WTC11 (cell line): ENCODE measurements around the gene MSI1. TPM values are rescaled to one million over a fixed set of nuclear protein-coding genes. Genes with fewer than 3 reads are reported as not detected.

Experiments
- ATF1 ChIP-seq: sonication (generic); formaldehyde crosslinking; IDR thresholded peaks from 2 replicates; pipeline ENCODE4 v1.8.1; 2023; ENCODE audit warnings: mild to moderate bottlenecking, moderate library complexity, missing genetic modification reagents
- E2F4 ChIP-seq: sonication (generic); formaldehyde crosslinking; IDR thresholded peaks from 2 replicates; pipeline ENCODE4 v1.8.1; 2022; ENCODE audit warnings: low read depth, mild to moderate bottlenecking, moderate library complexity, missing genetic modification reagents, borderline replicate concordance
- ELF4 ChIP-seq: sonication (generic); formaldehyde crosslinking; IDR thresholded peaks from 2 replicates; pipeline ENCODE4 v1.8.1; 2022; ENCODE audit warnings: low read depth, mild to moderate bottlenecking, moderate library complexity, missing genetic modification reagents
- GTF2I ChIP-seq: fragments of 250-450 bp; sonication (Bioruptor Pico); conservative IDR thresholded peaks from 2 replicates; pipeline ENCODE4 v1.4.0; 2021; ENCODE audit warnings: mild to moderate bottlenecking
- MXD4 ChIP-seq: fragments of 250-450 bp; sonication (Bioruptor Pico); IDR thresholded peaks from 2 replicates; pipeline ENCODE4 v1.8.0; 2021; ENCODE audit warnings: mild to moderate bottlenecking, moderate library complexity, borderline replicate concordance
- NFE2L1 ChIP-seq: sonication (generic); formaldehyde crosslinking; IDR thresholded peaks from 2 replicates; pipeline ENCODE4 v1.8.1; 2023; ENCODE audit warnings: missing genetic modification reagents
- NFYB ChIP-seq: sonication (generic); formaldehyde crosslinking; conservative IDR thresholded peaks from 2 replicates; pipeline ENCODE4 v1.8.0; 2022; ENCODE audit warnings: low read depth, missing genetic modification reagents
- NR3C1 ChIP-seq: sonication (generic); formaldehyde crosslinking; conservative IDR thresholded peaks from 2 replicates; pipeline ENCODE4 v1.8.1; 2023; ENCODE audit warnings: low read depth, mild to moderate bottlenecking, missing genetic modification reagents
- OVOL2 ChIP-seq: fragments of 250-450 bp; sonication (Bioruptor Pico); IDR thresholded peaks from 2 replicates; pipeline ENCODE4 v1.9.0; 2021; ENCODE audit warnings: mild to moderate bottlenecking, borderline replicate concordance
- PRRX2 ChIP-seq: fragments of 250-450 bp; sonication (Bioruptor Pico); IDR thresholded peaks from 2 replicates; pipeline ENCODE4 v1.8.0; 2021; ENCODE audit warnings: mild to moderate bottlenecking
- TEAD1 ChIP-seq: sonication (generic); formaldehyde crosslinking; IDR thresholded peaks from 2 replicates; pipeline ENCODE4 v1.8.0; 2022; ENCODE audit warnings: mild to moderate bottlenecking, missing genetic modification reagents
- TP53 ChIP-seq: sonication (generic); formaldehyde crosslinking; IDR thresholded peaks from 2 replicates; pipeline ENCODE4 v1.8.1; 2023; ENCODE audit warnings: mild to moderate bottlenecking, missing genetic modification reagents
- USF2 ChIP-seq: sonication (generic); formaldehyde crosslinking; IDR thresholded peaks from 2 replicates; pipeline ENCODE4 v1.8.1; 2023; ENCODE audit warnings: mild to moderate bottlenecking, missing genetic modification reagents, moderate library complexity
- ZBTB21 ChIP-seq: sonication (generic); formaldehyde crosslinking; IDR thresholded peaks from 2 replicates; pipeline ENCODE4 v1.8.1; 2023; ENCODE audit warnings: mild to moderate bottlenecking, missing genetic modification reagents, borderline replicate concordance
- ZMAT4 ChIP-seq: fragments of 250-450 bp; sonication (Bioruptor Pico); IDR thresholded peaks from 2 replicates; pipeline ENCODE4 v1.9.0; 2021; ENCODE audit warnings: mild to moderate bottlenecking
- ZNF317 ChIP-seq: sonication (generic); formaldehyde crosslinking; IDR thresholded peaks from 2 replicates; pipeline ENCODE4 v1.8.1; 2023; ENCODE audit warnings: low read depth, mild to moderate bottlenecking, moderate library complexity, missing genetic modification reagents, borderline replicate concordance
- ZNF396 ChIP-seq: fragments of 250-450 bp; sonication (Bioruptor Pico); IDR thresholded peaks from 2 replicates; pipeline ENCODE4 v1.8.0; 2021; ENCODE audit warnings: mild to moderate bottlenecking, moderate library complexity, borderline replicate concordance
- ZNF425 ChIP-seq: fragments of 250-450 bp; sonication (Bioruptor Pico); conservative IDR thresholded peaks from 2 replicates; pipeline ENCODE4 v1.9.0; 2021; ENCODE audit warnings: mild to moderate bottlenecking
- total RNA-seq: library from RNA; stranded (reverse); gene quantifications from 3 replicates; pipeline ENCODE4 v1.2.3, GENCODE V29; 2021
- TF ChIP-seq, protein P1 (sequence below): fragments of 250-450 bp; sonication (Bioruptor Pico); IDR thresholded peaks from 2 replicates; pipeline ENCODE4 v1.9.0; 2021; ENCODE audit warnings: mild to moderate bottlenecking, borderline replicate concordance
- TF ChIP-seq, protein P2 (sequence below): fragments of 250-450 bp; sonication (Bioruptor Pico); IDR thresholded peaks from 2 replicates; pipeline ENCODE4 v2.1.2; 2022; ENCODE audit warnings: mild to moderate bottlenecking, moderate library complexity
- TF ChIP-seq, protein P3 (sequence below): sonication (generic); formaldehyde crosslinking; IDR thresholded peaks from 2 replicates; pipeline ENCODE4 v1.8.1; 2022; ENCODE audit warnings: missing genetic modification reagents, borderline replicate concordance
- TF ChIP-seq, protein P4 (sequence below): sonication (generic); formaldehyde crosslinking; IDR thresholded peaks from 2 replicates; pipeline ENCODE4 v1.8.1; 2023; ENCODE audit warnings: mild to moderate bottlenecking, missing genetic modification reagents
- TF ChIP-seq, protein P5 (sequence below): fragments of 200-600 bp; IDR thresholded peaks from 2 replicates; pipeline ENCODE4 v1.8.0; 2022; ENCODE audit warnings: antibody characterized with exemption

Gene MSI1
- total RNA-seq, 1 experiment from 2014 or later: 71.5 TPM

DNA sequence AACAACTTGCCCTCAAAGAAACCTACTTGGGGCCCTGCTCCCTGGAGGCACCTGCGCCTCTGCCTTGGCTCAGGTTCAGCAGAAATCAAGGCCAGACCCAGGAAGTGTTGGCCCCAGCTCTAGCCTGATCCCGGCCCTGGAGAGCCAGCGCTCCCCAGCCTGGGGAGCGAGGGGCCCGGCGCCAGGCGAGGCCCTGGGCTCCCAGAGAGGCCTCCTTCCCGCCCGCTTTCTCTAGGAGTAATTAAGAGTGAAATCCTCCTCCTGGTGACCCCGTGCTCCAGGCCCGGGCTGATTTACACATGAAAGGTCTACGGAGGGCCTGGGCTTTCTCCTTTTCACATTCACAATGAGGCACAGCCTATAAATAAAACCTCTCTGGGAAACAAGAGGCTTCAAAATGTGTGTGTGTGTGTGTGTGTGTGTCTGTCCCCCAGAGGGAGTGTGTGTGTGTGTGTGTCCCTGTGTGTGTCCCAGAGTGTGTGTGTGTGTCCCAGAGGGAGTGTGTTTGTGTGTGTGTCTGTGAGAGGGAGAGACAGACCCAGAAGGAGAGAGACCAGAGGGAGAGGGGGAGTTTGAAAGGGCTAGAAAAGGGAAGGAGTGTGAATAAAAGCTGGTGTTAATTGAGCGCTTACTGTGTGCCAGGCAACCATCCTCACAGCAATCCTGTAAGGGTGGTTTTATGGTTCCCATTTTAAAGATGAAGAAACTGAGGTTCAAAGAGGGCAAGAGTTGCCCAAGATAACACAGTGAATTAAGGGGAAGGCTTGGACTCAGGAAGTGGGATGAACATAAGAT, 45.1 kb upstream of the MSI1 start (continued):
- TF ChIP-seq USF2 (no peak; the same call in 1 of the 2 replicates), GTF2I (CRISPR knock-in tag) (peak; percentile 92), NFYB (no peak), ZMAT4 (CRISPR knock-in tag) (no peak), E2F4 (CRISPR knock-in tag) (no peak), OVOL2 (no peak), ZBTB21 (CRISPR knock-in tag) (no peak), ATF1 (CRISPR knock-in tag) (no peak), TEAD1 (CRISPR knock-in tag) (0 out of 2 replicates have a peak, but pooled peaks have one; percentile 21), ZNF317 (no peak), ZNF425 (CRISPR knock-in tag) (no peak), ELF4 (CRISPR knock-in tag) (no peak), TP53 (CRISPR knock-in tag) (no peak), MXD4 (CRISPR knock-in tag) (no peak), NFE2L1 (CRISPR knock-in tag) (no peak; the same call in 1 of the 2 replicates), NR3C1 (CRISPR knock-in tag) (no peak), PRRX2 (CRISPR knock-in tag) (no peak), ZNF396 (CRISPR knock-in tag) (no peak)
- TF ChIP-seq, protein P1, sequence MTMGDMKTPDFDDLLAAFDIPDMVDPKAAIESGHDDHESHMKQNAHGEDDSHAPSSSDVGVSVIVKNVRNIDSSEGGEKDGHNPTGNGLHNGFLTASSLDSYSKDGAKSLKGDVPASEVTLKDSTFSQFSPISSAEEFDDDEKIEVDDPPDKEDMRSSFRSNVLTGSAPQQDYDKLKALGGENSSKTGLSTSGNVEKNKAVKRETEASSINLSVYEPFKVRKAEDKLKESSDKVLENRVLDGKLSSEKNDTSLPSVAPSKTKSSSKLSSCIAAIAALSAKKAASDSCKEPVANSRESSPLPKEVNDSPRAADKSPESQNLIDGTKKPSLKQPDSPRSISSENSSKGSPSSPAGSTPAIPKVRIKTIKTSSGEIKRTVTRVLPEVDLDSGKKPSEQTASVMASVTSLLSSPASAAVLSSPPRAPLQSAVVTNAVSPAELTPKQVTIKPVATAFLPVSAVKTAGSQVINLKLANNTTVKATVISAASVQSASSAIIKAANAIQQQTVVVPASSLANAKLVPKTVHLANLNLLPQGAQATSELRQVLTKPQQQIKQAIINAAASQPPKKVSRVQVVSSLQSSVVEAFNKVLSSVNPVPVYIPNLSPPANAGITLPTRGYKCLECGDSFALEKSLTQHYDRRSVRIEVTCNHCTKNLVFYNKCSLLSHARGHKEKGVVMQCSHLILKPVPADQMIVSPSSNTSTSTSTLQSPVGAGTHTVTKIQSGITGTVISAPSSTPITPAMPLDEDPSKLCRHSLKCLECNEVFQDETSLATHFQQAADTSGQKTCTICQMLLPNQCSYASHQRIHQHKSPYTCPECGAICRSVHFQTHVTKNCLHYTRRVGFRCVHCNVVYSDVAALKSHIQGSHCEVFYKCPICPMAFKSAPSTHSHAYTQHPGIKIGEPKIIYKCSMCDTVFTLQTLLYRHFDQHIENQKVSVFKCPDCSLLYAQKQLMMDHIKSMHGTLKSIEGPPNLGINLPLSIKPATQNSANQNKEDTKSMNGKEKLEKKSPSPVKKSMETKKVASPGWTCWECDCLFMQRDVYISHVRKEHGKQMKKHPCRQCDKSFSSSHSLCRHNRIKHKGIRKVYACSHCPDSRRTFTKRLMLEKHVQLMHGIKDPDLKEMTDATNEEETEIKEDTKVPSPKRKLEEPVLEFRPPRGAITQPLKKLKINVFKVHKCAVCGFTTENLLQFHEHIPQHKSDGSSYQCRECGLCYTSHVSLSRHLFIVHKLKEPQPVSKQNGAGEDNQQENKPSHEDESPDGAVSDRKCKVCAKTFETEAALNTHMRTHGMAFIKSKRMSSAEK (CRISPR knock-in tag): no peak
- TF ChIP-seq, protein P2, sequence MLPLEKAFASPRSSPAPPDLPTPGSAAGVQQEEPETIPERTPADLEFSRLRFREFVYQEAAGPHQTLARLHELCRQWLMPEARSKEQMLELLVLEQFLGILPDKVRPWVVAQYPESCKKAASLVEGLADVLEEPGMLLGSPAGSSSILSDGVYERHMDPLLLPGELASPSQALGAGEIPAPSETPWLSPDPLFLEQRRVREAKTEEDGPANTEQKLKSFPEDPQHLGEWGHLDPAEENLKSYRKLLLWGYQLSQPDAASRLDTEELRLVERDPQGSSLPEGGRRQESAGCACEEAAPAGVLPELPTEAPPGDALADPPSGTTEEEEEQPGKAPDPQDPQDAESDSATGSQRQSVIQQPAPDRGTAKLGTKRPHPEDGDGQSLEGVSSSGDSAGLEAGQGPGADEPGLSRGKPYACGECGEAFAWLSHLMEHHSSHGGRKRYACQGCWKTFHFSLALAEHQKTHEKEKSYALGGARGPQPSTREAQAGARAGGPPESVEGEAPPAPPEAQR (CRISPR knock-in tag): no peak
- TF ChIP-seq, protein P3, sequence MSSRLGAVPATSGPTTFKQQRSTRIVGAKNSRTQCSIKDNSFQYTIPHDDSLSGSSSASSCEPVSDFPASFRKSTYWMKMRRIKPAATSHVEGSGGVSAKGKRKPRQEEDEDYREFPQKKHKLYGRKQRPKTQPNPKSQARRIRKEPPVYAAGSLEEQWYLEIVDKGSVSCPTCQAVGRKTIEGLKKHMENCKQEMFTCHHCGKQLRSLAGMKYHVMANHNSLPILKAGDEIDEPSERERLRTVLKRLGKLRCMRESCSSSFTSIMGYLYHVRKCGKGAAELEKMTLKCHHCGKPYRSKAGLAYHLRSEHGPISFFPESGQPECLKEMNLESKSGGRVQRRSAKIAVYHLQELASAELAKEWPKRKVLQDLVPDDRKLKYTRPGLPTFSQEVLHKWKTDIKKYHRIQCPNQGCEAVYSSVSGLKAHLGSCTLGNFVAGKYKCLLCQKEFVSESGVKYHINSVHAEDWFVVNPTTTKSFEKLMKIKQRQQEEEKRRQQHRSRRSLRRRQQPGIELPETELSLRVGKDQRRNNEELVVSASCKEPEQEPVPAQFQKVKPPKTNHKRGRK (CRISPR knock-in tag): no peak
- TF ChIP-seq, protein P4, sequence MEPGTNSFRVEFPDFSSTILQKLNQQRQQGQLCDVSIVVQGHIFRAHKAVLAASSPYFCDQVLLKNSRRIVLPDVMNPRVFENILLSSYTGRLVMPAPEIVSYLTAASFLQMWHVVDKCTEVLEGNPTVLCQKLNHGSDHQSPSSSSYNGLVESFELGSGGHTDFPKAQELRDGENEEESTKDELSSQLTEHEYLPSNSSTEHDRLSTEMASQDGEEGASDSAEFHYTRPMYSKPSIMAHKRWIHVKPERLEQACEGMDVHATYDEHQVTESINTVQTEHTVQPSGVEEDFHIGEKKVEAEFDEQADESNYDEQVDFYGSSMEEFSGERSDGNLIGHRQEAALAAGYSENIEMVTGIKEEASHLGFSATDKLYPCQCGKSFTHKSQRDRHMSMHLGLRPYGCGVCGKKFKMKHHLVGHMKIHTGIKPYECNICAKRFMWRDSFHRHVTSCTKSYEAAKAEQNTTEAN: peak; percentile 97; the same call in 1 of the 2 replicates
- TF ChIP-seq, protein P5, sequence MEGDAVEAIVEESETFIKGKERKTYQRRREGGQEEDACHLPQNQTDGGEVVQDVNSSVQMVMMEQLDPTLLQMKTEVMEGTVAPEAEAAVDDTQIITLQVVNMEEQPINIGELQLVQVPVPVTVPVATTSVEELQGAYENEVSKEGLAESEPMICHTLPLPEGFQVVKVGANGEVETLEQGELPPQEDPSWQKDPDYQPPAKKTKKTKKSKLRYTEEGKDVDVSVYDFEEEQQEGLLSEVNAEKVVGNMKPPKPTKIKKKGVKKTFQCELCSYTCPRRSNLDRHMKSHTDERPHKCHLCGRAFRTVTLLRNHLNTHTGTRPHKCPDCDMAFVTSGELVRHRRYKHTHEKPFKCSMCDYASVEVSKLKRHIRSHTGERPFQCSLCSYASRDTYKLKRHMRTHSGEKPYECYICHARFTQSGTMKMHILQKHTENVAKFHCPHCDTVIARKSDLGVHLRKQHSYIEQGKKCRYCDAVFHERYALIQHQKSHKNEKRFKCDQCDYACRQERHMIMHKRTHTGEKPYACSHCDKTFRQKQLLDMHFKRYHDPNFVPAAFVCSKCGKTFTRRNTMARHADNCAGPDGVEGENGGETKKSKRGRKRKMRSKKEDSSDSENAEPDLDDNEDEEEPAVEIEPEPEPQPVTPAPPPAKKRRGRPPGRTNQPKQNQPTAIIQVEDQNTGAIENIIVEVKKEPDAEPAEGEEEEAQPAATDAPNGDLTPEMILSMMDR: no peak
